Thyroid gland (tissue), 4 donors: ENCODE measurements around the gene NAP1L5. TPM values are rescaled to one million over a fixed set of nuclear protein-coding genes. Genes with fewer than 3 reads are reported as not detected.

Experiments used
- DNase-seq, 2 donors: peaks; one replicate each; pipeline ENCODE4 v3.0.0-alpha.2; 2019
- H3K27ac ChIP-seq, 3 donors: fragments of 200-600 bp; sonication (generic); 1 replicate in 2 of 3; 2 replicates in 1 of 3; pipeline ENCODE4 v1.5.1; 2016 to 2019; ENCODE audit warnings: mild to moderate bottlenecking in 1 of 3, moderate library complexity in 1 of 3
- H3K27me3 ChIP-seq: fragments of 200-600 bp; sonication (generic); one replicate; pipeline ENCODE4 v1.5.1; 2019
- H3K36me3 ChIP-seq, 2 donors: fragments of 200-600 bp; sonication (generic); one replicate each; pipeline ENCODE4 v1.5.1; 2016 to 2019
- H3K4me1 ChIP-seq, 2 donors: fragments of 200-600 bp; sonication (generic); one replicate each; pipeline ENCODE4 v1.5.1; 2017 to 2019
- H3K4me3 ChIP-seq, 3 donors: fragments of 200-600 bp; sonication (generic); replicated peaks in 1 of 3; 1 replicate in 2 of 3; 2 replicates in 1 of 3; pipeline ENCODE4 v1.5.1; 2016; ENCODE audit warnings: mild to moderate bottlenecking in 1 of 3
- H3K9me3 ChIP-seq: fragments of 200-600 bp; sonication (generic); one replicate; pipeline ENCODE4 v1.5.1; 2017
- CTCF ChIP-seq, 6 experiments: fragments of 200-600 bp in 3 of 6; fragments of 450-650 bp in 3 of 6; sonication (generic) in 3 of 6; IDR thresholded peaks; one replicate each; pipeline ENCODE4 v1.5.1; 2016 to 2019; ENCODE audit warnings: antibody characterized with exemption in 6 of 6, mild to moderate bottlenecking in 2 of 6, inconsistent platforms in 1 of 6, moderate library complexity in 1 of 6
- POLR2A ChIP-seq, 2 donors: fragments of 450-650 bp; IDR thresholded peaks; one replicate each; pipeline ENCODE4 v1.6.1; 2017; ENCODE audit warnings: antibody characterized with exemption in 2 of 2, mild to moderate bottlenecking in 2 of 2, moderate library complexity in 1 of 2
- WGBS, 2 donors: methylation state at CpG; one replicate each; pipeline ENCODE4 v1.1.5; 2017; 5-methylcytosine and 5-hydroxymethylcytosine counted together
- intact Hi-C: fragments of 100-400 bp; cut with DNase I; formaldehyde crosslinking; loops from one replicate; pipeline ENCODE4 v1.15.1; 2023
- total RNA-seq, 4 donors: library from RNA; depleted of rRNA; stranded (reverse); fragments of >200 nt; gene quantifications; one replicate each; pipeline ENCODE4 v1.2.3, GENCODE V29; 2016

NAP1L5 gene
- total RNA-seq, 4 donors from 2014 or later, result 14.1 to 16.3 (median 16.2) TPM

DNA sequence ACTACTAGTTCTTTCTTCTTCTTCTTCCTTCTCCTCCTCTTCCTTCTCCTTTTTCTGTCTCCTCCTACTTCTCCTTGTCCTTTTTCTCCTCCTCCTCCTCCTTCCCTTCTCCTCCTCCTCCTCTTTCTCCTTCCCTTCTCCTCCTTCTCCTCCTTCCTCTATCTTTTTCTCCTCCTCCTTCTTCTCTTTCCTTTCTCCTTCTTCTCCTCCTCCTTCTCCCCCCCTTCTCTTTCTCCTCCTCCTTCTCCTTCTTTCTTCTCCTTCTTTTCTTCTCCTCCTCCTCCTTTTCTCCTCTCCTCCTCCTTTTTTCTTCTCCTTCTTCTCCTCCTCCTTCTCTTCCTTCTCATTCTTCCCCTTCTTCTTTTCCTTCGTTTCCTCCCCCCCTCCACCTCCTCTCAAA, 21.8 kb upstream of the NAP1L5 start:
- TF ChIP-seq CTCF (IDR thresholded peaks at IDR 0.05) (no peak), POLR2A (IDR thresholded peaks at IDR 0.05) (no peak)
- no peaks in the 10 kb centered on the region for H3K9me3 ChIP-seq
- 98 to 100% methylated on average over 1 of the region's 1 CpG for WGBS, 2 donors
- peaks cover 0 to 1% of the 10 kb centered on the region in 2 donors for H3K4me1 ChIP-seq
- H3K36me3 ChIP-seq, result peaks cover 0 to 14% of the 10 kb centered on the region in 2 donors
- intact Hi-C loops, result no loop called here
- no peak overlapping the region for H3K4me3 ChIP-seq
- DNase-seq, result no peak
- no peaks in the 10 kb centered on the region for H3K27me3 ChIP-seq
- no peak overlapping the region for H3K27ac ChIP-seq

DNA sequence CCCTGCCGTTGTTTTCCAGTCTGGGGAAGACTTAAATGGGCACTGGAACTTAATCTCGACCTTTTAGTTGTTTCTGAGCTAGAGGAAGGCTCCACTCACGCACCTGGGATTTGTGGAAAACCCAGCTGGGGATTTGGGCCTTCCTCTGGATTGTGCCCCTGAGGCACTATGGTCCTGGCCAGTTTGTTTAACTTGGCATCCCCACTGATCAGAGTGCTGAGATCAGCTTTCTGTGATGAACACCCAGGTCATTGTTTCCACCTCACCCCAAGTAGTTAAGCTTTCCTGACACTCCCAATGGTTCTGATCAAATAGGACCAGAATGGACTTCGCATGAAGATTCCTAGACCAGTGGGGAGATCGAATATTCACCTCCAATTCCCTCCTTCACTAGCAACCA, 20.5 kb upstream of the NAP1L5 start:
- WGBS, 2 donors, result 93 to 96% methylated on average over 5 of the region's 5 CpGs
- H3K36me3 ChIP-seq, result peaks cover 0 to 10% of the 10 kb centered on the region in 2 donors
- intact Hi-C loops, result no loop called here

DNA sequence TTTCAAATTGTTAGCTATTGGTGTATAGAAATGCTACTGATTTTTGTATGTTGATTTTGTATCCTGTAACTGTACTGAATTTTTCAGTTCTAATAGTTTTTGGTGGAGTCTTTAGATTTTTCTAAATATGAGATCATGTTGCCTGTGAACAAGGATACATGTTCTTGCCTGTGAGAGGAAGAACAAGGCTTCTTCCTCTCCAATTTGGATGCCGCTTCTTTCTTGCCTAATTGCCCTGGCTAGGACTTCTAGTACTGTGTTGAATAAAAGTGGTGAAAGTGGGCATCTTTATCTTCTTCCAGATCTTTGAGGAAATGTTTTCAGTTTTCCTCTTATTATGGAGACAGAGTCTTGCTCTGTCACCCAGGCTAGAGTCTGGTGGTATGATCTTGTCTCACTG, 16.2 kb upstream of the NAP1L5 start:
- no peak for TF ChIP-seq POLR2A (IDR thresholded peaks at IDR 0.05)
- no peak for TF ChIP-seq CTCF (IDR thresholded peaks at IDR 0.05)
- intact Hi-C loops, result no loop called here

More for the DNA sequence above, 20.5 kb upstream of the NAP1L5 start:
- TF ChIP-seq POLR2A (IDR thresholded peaks at IDR 0.05) (no peak), CTCF (IDR thresholded peaks at IDR 0.05) (no peak)
- no peak overlapping the region for H3K4me3 ChIP-seq
- no peaks in the 10 kb centered on the region for H3K9me3 ChIP-seq
- H3K4me1 ChIP-seq, result no peaks in the 10 kb centered on the region
- DNase-seq, result no peak
- no peak overlapping the region for H3K27ac ChIP-seq
- no peaks in the 10 kb centered on the region for H3K27me3 ChIP-seq

DNA sequence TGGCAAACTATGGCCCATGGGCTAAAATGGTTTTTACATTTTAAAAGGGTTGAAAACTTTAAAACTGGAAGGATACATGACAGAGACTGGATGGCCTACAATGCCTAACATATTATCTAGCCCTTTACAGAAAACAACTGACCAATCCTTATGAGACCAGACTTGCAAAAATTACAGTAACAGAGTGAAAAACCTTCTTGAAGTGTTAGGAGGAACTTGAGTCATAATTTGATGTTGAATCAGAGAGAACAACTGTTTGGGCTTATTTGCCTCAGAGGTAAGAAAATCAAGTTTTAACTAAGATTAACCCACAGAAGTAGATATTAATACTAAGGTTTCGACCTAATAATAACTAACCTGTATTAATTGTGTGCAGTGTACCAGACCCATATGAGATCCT, 12.4 kb upstream of the NAP1L5 start:
- peaks cover 0 to 5% of the 10 kb centered on the region in 2 donors for H3K36me3 ChIP-seq
- no peaks in the 10 kb centered on the region for H3K9me3 ChIP-seq
- H3K27me3 ChIP-seq, result no peaks in the 10 kb centered on the region
- H3K4me3 ChIP-seq, result no peak overlapping the region
- DNase-seq, result no peak
- H3K27ac ChIP-seq, result no peak overlapping the region
- intact Hi-C loops, result loop anchor here (5.0 to 10.0 kb wide), 2 partner anchors 105 to 312 kb away; no protein-coding TSS in a partner anchor
- H3K4me1 ChIP-seq, result peaks cover 8 to 10% of the 10 kb centered on the region in 2 donors
- WGBS, 2 donors, result 97 to 100% methylated on average over 1 of the region's 1 CpG
- TF ChIP-seq POLR2A (IDR thresholded peaks at IDR 0.05) (no peak), CTCF (IDR thresholded peaks at IDR 0.05) (no peak)

More for the DNA sequence above, 16.2 kb upstream of the NAP1L5 start:
- H3K4me1 ChIP-seq, result no peaks in the 10 kb centered on the region
- no peaks in the 10 kb centered on the region for H3K9me3 ChIP-seq
- H3K36me3 ChIP-seq, result peaks cover 0 to 8% of the 10 kb centered on the region in 2 donors
- H3K27me3 ChIP-seq, result no peaks in the 10 kb centered on the region
- 83 to 91% methylated on average over 1 of the region's 1 CpG for WGBS, 2 donors
- no peak for DNase-seq
- H3K27ac ChIP-seq, result no peak overlapping the region
- H3K4me3 ChIP-seq, result no peak overlapping the region

- peak; percentile 49 to 52 for DNase-seq
- H3K4me3 ChIP-seq, result no peak overlapping the region
- peaks cover 8 to 10% of the 10 kb centered on the region in 2 donors for H3K4me1 ChIP-seq
- TF ChIP-seq POLR2A (IDR thresholded peaks at IDR 0.05) (no peak), CTCF (IDR thresholded peaks at IDR 0.05) (peak; percentile 41 to 94 (median 68))
- WGBS, 2 donors, result 29 to 32% methylated on average over 9 of the region's 9 CpGs
- intact Hi-C loops, result loop anchor here (5.0 to 10.0 kb wide), 2 partner anchors 108 to 316 kb away; no protein-coding TSS in a partner anchor
- no peaks in the 10 kb centered on the region for H3K27me3 ChIP-seq
- no peaks in the 10 kb centered on the region for H3K36me3 ChIP-seq
- H3K9me3 ChIP-seq, result no peaks in the 10 kb centered on the region
- H3K27ac ChIP-seq, result peak overlapping the region; percentile 1 to 74 (median 37)
These were observed 8.9 kb upstream of the NAP1L5 start for GRCh38 chr4:88706574-88706973.
